ENCODE data around the gene PSD4. TPM values are rescaled to one million over a fixed set of nuclear protein-coding genes. Genes with fewer than 3 reads are reported as not detected.

Gene PSD4
- total RNA-seq, 1 donor from 2014 or later, result 27.1 TPM

GRCh38 chr2:113137827-113138226 is 35.9 kb upstream of the PSD4 start:
- DNase-seq (ENCODE audit: low spot score, unreplicated experiment), result no peak
- no peak for TF ChIP-seq CTCF (IDR thresholded peaks at IDR 0.05; ENCODE audit: unreplicated experiment)

GRCh38 chr2:113138428-113139322 is 35.1 kb upstream of the PSD4 start:
- peak; percentile 87 for TF ChIP-seq CTCF (IDR thresholded peaks at IDR 0.05; ENCODE audit: unreplicated experiment)
- no peaks in the 10 kb centered on the region for H3K9me3 Mint-ChIP-seq (ENCODE audit: low read depth)
- H3K4me1 Mint-ChIP-seq (ENCODE audit: low read depth), result peaks cover 9% of the 10 kb centered on the region
- peak overlapping the region; percentile 37 for H3K4me3 Mint-ChIP-seq (ENCODE audit: low read depth)
- H3K27me3 Mint-ChIP-seq, result no peaks in the 10 kb centered on the region
- peak; percentile 32 for DNase-seq (ENCODE audit: low spot score, unreplicated experiment)
- peak overlapping the region; percentile 86 for H3K27ac Mint-ChIP-seq
- H3K36me3 Mint-ChIP-seq (ENCODE audit: insufficient read depth), result no peaks in the 10 kb centered on the region

More at GRCh38 chr2:113137827-113138226, 35.9 kb upstream of the PSD4 start:
- Mint-ChIP-seq H3K27me3 (no peaks in the 10 kb centered on the region), H3K27ac (no peak overlapping the region), H3K4me3 (ENCODE audit: low read depth) (no peak overlapping the region), H3K9me3 (ENCODE audit: low read depth) (no peaks in the 10 kb centered on the region), H3K36me3 (ENCODE audit: insufficient read depth) (no peaks in the 10 kb centered on the region), H3K4me1 (ENCODE audit: low read depth) (peaks cover 9% of the 10 kb centered on the region)

- TF ChIP-seq CTCF (IDR thresholded peaks at IDR 0.05; ENCODE audit: unreplicated experiment), result no peak
- Mint-ChIP-seq H3K9me3 (ENCODE audit: low read depth) (peaks cover 19% of the 10 kb centered on the region), H3K4me3 (ENCODE audit: low read depth) (no peak overlapping the region), H3K27me3 (no peaks in the 10 kb centered on the region), H3K4me1 (ENCODE audit: low read depth) (peaks cover 12% of the 10 kb centered on the region), H3K27ac (no peak overlapping the region), H3K36me3 (ENCODE audit: insufficient read depth) (no peaks in the 10 kb centered on the region)
- DNase-seq (ENCODE audit: low spot score, unreplicated experiment), result no peak
Observed at GRCh38 chr2:113141451-113141850, 32.3 kb upstream of the PSD4 start.

- Mint-ChIP-seq H3K27ac (no peak overlapping the region), H3K4me1 (ENCODE audit: low read depth) (peaks cover 13% of the 10 kb centered on the region), H3K27me3 (no peaks in the 10 kb centered on the region), H3K4me3 (ENCODE audit: low read depth) (no peak overlapping the region), H3K9me3 (ENCODE audit: low read depth) (peaks cover 19% of the 10 kb centered on the region), H3K36me3 (ENCODE audit: insufficient read depth) (no peaks in the 10 kb centered on the region)
- no peak for DNase-seq (ENCODE audit: low spot score, unreplicated experiment)
- TF ChIP-seq CTCF (IDR thresholded peaks at IDR 0.05; ENCODE audit: unreplicated experiment), result no peak
Observed at GRCh38 chr2:113142290-113142689, 31.5 kb upstream of the PSD4 start.

GRCh38 chr2:113144259-113144658 is 29.5 kb upstream of the PSD4 start:
- Mint-ChIP-seq H3K4me3 (ENCODE audit: low read depth) (no peak overlapping the region), H3K27ac (no peak overlapping the region), H3K36me3 (ENCODE audit: insufficient read depth) (no peaks in the 10 kb centered on the region), H3K27me3 (no peaks in the 10 kb centered on the region), H3K4me1 (ENCODE audit: low read depth) (peaks cover 4% of the 10 kb centered on the region), H3K9me3 (ENCODE audit: low read depth) (peaks cover 19% of the 10 kb centered on the region)
- DNase-seq (ENCODE audit: low spot score, unreplicated experiment), result no peak
- TF ChIP-seq CTCF (IDR thresholded peaks at IDR 0.05; ENCODE audit: unreplicated experiment), result no peak
